ENCODE measurements around the gene TBL3. TPM values are rescaled to one million over a fixed set of nuclear protein-coding genes. Genes with fewer than 3 reads are reported as not detected.
"Not testable (repeated sequence)": the region's sequence is repeated elsewhere in the genome, so short reads cannot be mapped to it uniquely, and the experiment has no call there.

The TBL3 gene
- total RNA-seq, 1 donor from 2014 or later: 25.6 TPM

DNA sequence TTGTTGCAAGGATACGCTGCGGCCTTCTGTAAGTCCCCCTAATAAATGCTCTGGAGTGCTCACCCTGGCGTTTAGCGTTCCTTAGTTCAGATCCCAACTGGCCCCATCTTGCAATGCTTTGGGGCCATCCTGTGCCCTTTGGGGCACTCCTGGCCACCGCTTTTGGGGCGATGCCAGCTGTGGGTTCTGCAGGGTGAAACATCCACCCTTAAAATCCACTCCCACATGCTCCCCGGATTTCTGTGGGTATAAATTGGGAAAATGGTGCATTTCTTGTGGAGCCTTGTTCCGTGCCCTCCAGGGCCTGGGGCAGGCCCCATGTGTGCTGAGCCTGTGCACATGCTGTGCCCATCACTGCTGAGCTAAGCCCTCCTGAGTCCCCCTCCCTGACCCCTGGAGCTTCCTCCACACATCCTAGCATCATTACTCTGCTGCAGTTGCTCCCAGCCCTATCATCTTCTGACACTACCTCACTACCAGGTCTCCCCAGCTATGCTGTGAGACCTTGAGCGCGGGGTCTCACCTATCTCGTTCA lies 34.8 kb upstream of the TBL3 start:
- Histone ChIP-seq H3K4me3 (no peak overlapping the region), H3K27ac (no peak overlapping the region), H3K36me3 (peaks cover 41% of the 10 kb centered on the region), H3K4me1 (peaks cover 11% of the 10 kb centered on the region), H3K9me3 (no peaks in the 10 kb centered on the region), H3K27me3 (ENCODE audit: low read depth) (peaks cover 8% of the 10 kb centered on the region)
- ATAC-seq (no peak), DNase-seq (no peak)
- intact Hi-C loops (cut with DNase I): no loop called here
- TF ChIP-seq, protein P1, sequence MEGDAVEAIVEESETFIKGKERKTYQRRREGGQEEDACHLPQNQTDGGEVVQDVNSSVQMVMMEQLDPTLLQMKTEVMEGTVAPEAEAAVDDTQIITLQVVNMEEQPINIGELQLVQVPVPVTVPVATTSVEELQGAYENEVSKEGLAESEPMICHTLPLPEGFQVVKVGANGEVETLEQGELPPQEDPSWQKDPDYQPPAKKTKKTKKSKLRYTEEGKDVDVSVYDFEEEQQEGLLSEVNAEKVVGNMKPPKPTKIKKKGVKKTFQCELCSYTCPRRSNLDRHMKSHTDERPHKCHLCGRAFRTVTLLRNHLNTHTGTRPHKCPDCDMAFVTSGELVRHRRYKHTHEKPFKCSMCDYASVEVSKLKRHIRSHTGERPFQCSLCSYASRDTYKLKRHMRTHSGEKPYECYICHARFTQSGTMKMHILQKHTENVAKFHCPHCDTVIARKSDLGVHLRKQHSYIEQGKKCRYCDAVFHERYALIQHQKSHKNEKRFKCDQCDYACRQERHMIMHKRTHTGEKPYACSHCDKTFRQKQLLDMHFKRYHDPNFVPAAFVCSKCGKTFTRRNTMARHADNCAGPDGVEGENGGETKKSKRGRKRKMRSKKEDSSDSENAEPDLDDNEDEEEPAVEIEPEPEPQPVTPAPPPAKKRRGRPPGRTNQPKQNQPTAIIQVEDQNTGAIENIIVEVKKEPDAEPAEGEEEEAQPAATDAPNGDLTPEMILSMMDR (IDR thresholded peaks at IDR 0.05): no peak

DNA sequence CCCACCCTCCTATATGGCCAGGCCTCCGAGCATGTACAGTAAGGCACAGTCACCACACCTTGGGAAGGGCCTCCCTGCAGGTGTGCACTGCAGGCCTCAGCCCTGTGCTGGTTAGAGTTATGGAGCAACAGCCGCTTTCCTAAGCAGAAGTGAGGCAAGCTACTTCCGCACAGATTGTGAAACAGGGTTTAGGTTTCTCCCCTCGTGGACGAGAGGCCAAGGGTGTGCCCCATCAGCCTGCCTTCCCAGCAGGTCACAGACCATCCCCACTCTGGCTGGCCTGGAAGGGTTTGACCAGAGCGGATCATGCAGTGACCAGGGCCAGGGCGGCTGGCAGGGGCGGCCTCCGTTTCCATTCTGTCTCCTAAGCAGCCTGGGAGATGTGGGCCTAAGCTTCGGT lies 33.5 kb upstream of the TBL3 start:
- H3K27ac ChIP-seq: peak overlapping the region; percentile 49
- no peaks in the 10 kb centered on the region for H3K27me3 ChIP-seq (ENCODE audit: low read depth)
- H3K36me3 ChIP-seq: peaks cover 41% of the 10 kb centered on the region
- DNase-seq (peak; percentile 73), ATAC-seq (no peak)
- peaks cover 17% of the 10 kb centered on the region for H3K4me1 ChIP-seq
- no peak overlapping the region for H3K4me3 ChIP-seq
- intact Hi-C loops (cut with DNase I): no loop called here
- TF ChIP-seq, protein P1 (IDR thresholded peaks at IDR 0.05): no peak
- no peaks in the 10 kb centered on the region for H3K9me3 ChIP-seq

DNA sequence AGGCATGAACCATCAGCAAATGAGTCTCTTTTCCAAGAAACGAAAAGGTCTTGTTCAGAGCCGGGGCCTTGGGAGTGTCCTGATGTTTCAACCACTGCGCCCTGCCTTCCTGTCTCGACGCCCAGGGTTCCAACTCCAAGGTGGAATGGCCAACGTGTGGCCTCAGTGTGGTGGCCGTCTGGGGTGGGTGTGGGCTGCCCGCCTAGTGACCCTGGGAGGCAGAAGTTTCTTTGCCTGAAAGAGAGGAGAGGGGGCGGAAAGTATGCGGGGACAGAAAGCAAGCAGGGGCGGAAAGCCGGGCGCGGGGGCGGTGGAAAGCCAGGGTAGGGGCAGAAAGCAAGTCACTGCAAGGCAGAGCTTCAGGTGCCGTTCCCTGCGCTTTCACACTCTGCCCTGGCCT lies 32.9 kb upstream of the TBL3 start:
- Histone ChIP-seq H3K36me3 (peaks cover 41% of the 10 kb centered on the region), H3K27me3 (ENCODE audit: low read depth) (no peaks in the 10 kb centered on the region), H3K4me3 (no peak overlapping the region), H3K4me1 (peaks cover 17% of the 10 kb centered on the region), H3K9me3 (no peaks in the 10 kb centered on the region), H3K27ac (peak overlapping the region; percentile 49)
- TF ChIP-seq, protein P1 (IDR thresholded peaks at IDR 0.05): no peak
- intact Hi-C loops (cut with DNase I): no loop called here
- DNase-seq: no peak
- ATAC-seq: no peak

DNA sequence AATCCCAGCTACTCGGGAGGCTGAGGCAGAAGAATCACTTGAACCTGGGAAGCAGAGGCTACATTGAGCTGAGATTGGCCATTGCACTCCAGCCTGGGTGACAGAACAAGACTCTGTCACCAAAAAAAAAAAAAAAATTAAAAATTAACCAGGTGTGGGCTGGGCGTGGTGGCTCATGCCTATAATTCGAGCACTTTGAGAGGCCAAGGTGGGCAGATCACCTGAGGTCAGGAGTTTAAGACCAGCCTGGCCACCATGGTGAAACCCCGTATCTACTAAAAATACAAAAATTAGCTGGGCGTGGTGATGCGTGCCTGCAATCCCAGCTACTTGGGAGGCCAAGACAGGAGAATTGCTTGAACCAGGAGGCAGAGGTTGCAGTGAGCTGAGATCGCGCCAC lies 32.0 kb upstream of the TBL3 start:
- Histone ChIP-seq H3K36me3 (peaks cover 41% of the 10 kb centered on the region), H3K4me1 (peaks cover 17% of the 10 kb centered on the region)
- ATAC-seq; H3K9me3 ChIP-seq; H3K4me3 ChIP-seq; intact Hi-C loops (cut with DNase I); H3K27ac ChIP-seq; DNase-seq; H3K27me3 ChIP-seq (ENCODE audit: low read depth): not testable (repeated sequence)

DNA sequence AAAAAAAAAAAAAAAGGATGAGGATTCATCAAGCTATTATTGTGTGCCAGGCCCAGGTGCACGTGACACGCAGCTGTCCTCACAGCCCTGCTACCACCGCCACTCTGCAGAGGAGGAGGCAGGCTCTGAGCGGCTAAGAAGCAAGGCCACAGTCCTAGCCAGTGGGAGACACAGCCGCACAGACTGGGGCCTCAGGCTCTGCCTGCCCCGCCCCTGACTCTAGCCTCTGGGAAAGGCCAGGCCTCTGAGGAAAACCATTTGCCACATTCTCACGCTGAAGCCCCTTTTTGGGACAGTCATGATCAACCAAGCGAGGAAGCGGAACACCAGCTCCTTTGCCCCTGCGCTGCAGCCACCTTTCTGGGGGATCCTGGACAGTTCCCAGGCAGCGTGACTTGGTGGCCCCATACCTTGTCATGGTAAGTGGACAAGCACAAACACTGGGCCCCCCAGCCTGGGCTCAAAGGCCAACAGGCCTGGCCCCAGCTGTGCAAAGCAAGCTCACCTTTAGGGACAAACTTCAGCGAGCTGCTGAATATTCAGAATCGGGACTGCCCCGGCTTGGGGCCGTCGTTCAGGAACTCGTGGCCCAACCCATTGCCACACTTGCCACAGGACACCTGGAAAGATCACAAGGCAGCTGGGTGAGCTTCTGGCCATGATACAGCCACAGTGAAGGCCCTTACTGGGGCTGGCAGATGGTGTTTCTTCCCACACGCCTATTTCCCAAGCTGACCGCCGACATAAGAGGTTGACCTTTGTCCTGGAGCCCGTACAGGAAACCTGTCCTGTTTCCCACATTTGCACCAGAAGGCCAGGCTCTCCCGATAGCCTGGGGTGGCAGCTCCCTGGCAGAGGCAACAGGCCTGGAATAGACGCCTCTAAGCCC lies 31.3 kb upstream of the TBL3 start:
- intact Hi-C loops (cut with DNase I): no loop called here
- peak overlapping the region; percentile 71 for H3K4me3 ChIP-seq
- no peak overlapping the region for H3K27ac ChIP-seq
- H3K9me3 ChIP-seq: no peaks in the 10 kb centered on the region
- TF ChIP-seq, protein P1 (IDR thresholded peaks at IDR 0.05): no peak
- no peaks in the 10 kb centered on the region for H3K27me3 ChIP-seq (ENCODE audit: low read depth)
- peaks cover 17% of the 10 kb centered on the region for H3K4me1 ChIP-seq
- peaks cover 41% of the 10 kb centered on the region for H3K36me3 ChIP-seq
- ATAC-seq (no peak), DNase-seq (no peak)

Data from lower lobe of right lung (tissue), 2 donors.